Right lobe of liver (tissue), 4 donors: ENCODE measurements around the gene BBS2.

Experiments
- POLR2A ChIP-seq: fragments of 450-650 bp; IDR thresholded peaks from one replicate; pipeline ENCODE4 v1.6.1; 2017; ENCODE audit warnings: antibody characterized with exemption, mild to moderate bottlenecking
- TF ChIP-seq, protein P1 (sequence below), 4 donors: fragments of 200-600 bp in 3 of 4; fragments of 450-650 bp in 1 of 4; IDR thresholded peaks; one replicate each; pipeline versions ENCODE4 v1.5.1 to v1.8.0; 2016 to 2022; ENCODE audit warnings: antibody characterized with exemption in 4 of 4, mild to moderate bottlenecking in 2 of 4
- donor health status: DM: no; HTN: no; CAD: no.
- donor health status: DM: no; HTN: no; CAD: no.
- donor health status: DM: no; HTN: yes; CAD: no.

DNA sequence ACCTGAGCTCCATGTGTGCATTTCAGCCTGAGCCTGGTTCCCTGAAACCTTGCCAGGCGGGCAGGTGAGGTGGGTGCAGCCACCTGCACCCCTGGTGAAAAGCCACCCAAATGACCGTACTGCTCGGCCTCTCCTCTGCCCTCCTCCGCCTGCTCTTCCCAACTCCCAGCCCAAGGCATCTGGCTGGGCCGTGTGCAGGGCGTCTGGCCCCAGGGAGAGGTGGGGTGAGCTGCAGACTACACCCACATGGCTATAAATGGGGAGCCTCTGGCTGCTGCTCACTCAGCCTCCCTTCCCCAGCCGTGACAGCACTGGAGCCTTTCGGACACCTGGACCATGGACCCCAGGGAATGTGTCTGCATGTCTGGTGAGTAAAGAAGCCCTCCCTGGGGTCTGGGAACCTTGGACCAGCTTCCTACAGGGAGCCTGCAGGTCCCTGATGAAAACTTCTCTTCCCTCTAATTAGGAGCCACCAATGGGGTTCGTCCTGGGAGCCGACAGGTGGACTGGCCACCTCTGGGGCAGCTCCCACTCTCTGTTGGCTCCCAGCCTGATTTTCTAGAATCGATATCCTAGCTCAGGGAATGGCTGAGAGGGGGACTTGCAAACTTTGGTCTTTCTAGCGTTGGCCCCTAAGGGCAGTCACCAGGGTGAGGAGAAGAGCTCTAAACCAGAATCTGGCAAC, 45.1 kb upstream of the BBS2 start, which contains the start of gene MT4:
- TF ChIP-seq, protein P1, sequence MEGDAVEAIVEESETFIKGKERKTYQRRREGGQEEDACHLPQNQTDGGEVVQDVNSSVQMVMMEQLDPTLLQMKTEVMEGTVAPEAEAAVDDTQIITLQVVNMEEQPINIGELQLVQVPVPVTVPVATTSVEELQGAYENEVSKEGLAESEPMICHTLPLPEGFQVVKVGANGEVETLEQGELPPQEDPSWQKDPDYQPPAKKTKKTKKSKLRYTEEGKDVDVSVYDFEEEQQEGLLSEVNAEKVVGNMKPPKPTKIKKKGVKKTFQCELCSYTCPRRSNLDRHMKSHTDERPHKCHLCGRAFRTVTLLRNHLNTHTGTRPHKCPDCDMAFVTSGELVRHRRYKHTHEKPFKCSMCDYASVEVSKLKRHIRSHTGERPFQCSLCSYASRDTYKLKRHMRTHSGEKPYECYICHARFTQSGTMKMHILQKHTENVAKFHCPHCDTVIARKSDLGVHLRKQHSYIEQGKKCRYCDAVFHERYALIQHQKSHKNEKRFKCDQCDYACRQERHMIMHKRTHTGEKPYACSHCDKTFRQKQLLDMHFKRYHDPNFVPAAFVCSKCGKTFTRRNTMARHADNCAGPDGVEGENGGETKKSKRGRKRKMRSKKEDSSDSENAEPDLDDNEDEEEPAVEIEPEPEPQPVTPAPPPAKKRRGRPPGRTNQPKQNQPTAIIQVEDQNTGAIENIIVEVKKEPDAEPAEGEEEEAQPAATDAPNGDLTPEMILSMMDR (IDR thresholded peaks at IDR 0.05), result no peak
- no peak for TF ChIP-seq POLR2A
